IgD-negative memory B cell (primary cell): ENCODE measurements around the gene SLC4A4. TPM values are rescaled to one million over a fixed set of nuclear protein-coding genes. Genes with fewer than 3 reads are reported as not detected.

Experiments
- H3K27ac Mint-ChIP-seq, 3 donors: one replicate each; pipeline ENCODE4 v1.8.0; 2020 to 2022; ENCODE audit warnings: mild to moderate bottlenecking in 3 of 3, mixed read lengths in 3 of 3, moderate library complexity in 1 of 3
- H3K27me3 Mint-ChIP-seq: one replicate; pipeline ENCODE4 v1.8.0; 2021; ENCODE audit warnings: mixed read lengths
- H3K36me3 Mint-ChIP-seq: one replicate; pipeline ENCODE4 v1.8.0; 2020; ENCODE audit warnings: mild to moderate bottlenecking, mixed read lengths
- H3K4me1 Mint-ChIP-seq, 3 donors: one replicate each; pipeline ENCODE4 v1.8.0; 2020 to 2022; ENCODE audit warnings: mixed read lengths in 3 of 3, mild to moderate bottlenecking in 1 of 3
- H3K4me3 Mint-ChIP-seq, 4 donors: one replicate each; pipeline ENCODE4 v1.8.0; 2020 to 2022; ENCODE audit warnings: mild to moderate bottlenecking in 4 of 4, mixed read lengths in 4 of 4, moderate library complexity in 3 of 4
- H3K9me3 Mint-ChIP-seq, 3 donors: one replicate each; pipeline ENCODE4 v1.8.0; 2020 to 2021; ENCODE audit warnings: mixed read lengths in 3 of 3, mild to moderate bottlenecking in 1 of 3
- polyA plus RNA-seq: library from polyadenylated mRNA; unstranded; fragments of 300-500 nt; fragmentation: Illumina TruSeq; gene quantifications from one replicate; pipeline ENCODE4 v1.2.3, GENCODE V29; 2021

Gene SLC4A4
- polyA plus RNA-seq, 1 donor from 2014 or later = not detected

- Mint-ChIP-seq H3K27ac (no peak overlapping the region), H3K4me1 (no peaks in the 10 kb centered on the region), H3K36me3 (no peaks in the 10 kb centered on the region), H3K9me3 (no peaks in the 10 kb centered on the region), H3K27me3 (no peaks in the 10 kb centered on the region), H3K4me3 (no peak overlapping the region)
These were observed 210.8 kb downstream of the SLC4A4 start for GRCh38 chr4:71549516-71550160.

- no peaks in the 10 kb centered on the region for H3K27me3 Mint-ChIP-seq
- H3K9me3 Mint-ChIP-seq = no peaks in the 10 kb centered on the region
- no peak overlapping the region for H3K4me3 Mint-ChIP-seq
- no peaks in the 10 kb centered on the region for H3K4me1 Mint-ChIP-seq
- H3K27ac Mint-ChIP-seq = no peak overlapping the region
- no peaks in the 10 kb centered on the region for H3K36me3 Mint-ChIP-seq
These were observed 211.7 kb downstream of the SLC4A4 start for GRCh38 chr4:71550220-71551165.

- Mint-ChIP-seq H3K9me3 (no peaks in the 10 kb centered on the region), H3K27me3 (peaks cover 2% of the 10 kb centered on the region), H3K36me3 (no peaks in the 10 kb centered on the region), H3K4me3 (no peak overlapping the region), H3K27ac (no peak overlapping the region), H3K4me1 (no peaks in the 10 kb centered on the region)
These were observed 214.8 kb downstream of the SLC4A4 start for GRCh38 chr4:71553605-71554004.

- H3K9me3 Mint-ChIP-seq = no peaks in the 10 kb centered on the region
- no peak overlapping the region for H3K27ac Mint-ChIP-seq
- no peaks in the 10 kb centered on the region for H3K36me3 Mint-ChIP-seq
- no peaks in the 10 kb centered on the region for H3K4me1 Mint-ChIP-seq
- H3K4me3 Mint-ChIP-seq = no peak overlapping the region
- peaks cover 2% of the 10 kb centered on the region for H3K27me3 Mint-ChIP-seq
These were observed 215.2 kb downstream of the SLC4A4 start for GRCh38 chr4:71554025-71554424.

- no peaks in the 10 kb centered on the region for H3K9me3 Mint-ChIP-seq
- no peak overlapping the region for H3K4me3 Mint-ChIP-seq
- no peaks in the 10 kb centered on the region for H3K4me1 Mint-ChIP-seq
- peaks cover 2% of the 10 kb centered on the region for H3K27me3 Mint-ChIP-seq
- H3K27ac Mint-ChIP-seq = no peak overlapping the region
- no peaks in the 10 kb centered on the region for H3K36me3 Mint-ChIP-seq
These were observed 219.4 kb downstream of the SLC4A4 start for GRCh38 chr4:71558248-71558647.

GRCh38 chr4:71559957-71560571 is 221.2 kb downstream of the SLC4A4 start:
- H3K4me1 Mint-ChIP-seq = no peaks in the 10 kb centered on the region
- no peaks in the 10 kb centered on the region for H3K9me3 Mint-ChIP-seq
- H3K36me3 Mint-ChIP-seq = no peaks in the 10 kb centered on the region
- no peak overlapping the region for H3K27ac Mint-ChIP-seq
- peaks cover 2% of the 10 kb centered on the region for H3K27me3 Mint-ChIP-seq
- no peak overlapping the region for H3K4me3 Mint-ChIP-seq

- Mint-ChIP-seq H3K4me1 (no peaks in the 10 kb centered on the region), H3K36me3 (no peaks in the 10 kb centered on the region), H3K27me3 (peaks cover 2% of the 10 kb centered on the region), H3K4me3 (no peak overlapping the region), H3K27ac (no peak overlapping the region), H3K9me3 (no peaks in the 10 kb centered on the region)
These were observed 226.0 kb downstream of the SLC4A4 start for GRCh38 chr4:71564775-71565174.

- H3K27ac Mint-ChIP-seq = no peak overlapping the region
- H3K9me3 Mint-ChIP-seq = no peaks in the 10 kb centered on the region
- no peaks in the 10 kb centered on the region for H3K4me1 Mint-ChIP-seq
- no peaks in the 10 kb centered on the region for H3K36me3 Mint-ChIP-seq
- H3K4me3 Mint-ChIP-seq = no peak overlapping the region
- H3K27me3 Mint-ChIP-seq = peaks cover 2% of the 10 kb centered on the region
These were observed 228.0 kb downstream of the SLC4A4 start for GRCh38 chr4:71566856-71567255.

GRCh38 chr4:71568131-71568530 is 229.3 kb downstream of the SLC4A4 start:
- no peaks in the 10 kb centered on the region for H3K9me3 Mint-ChIP-seq
- H3K4me1 Mint-ChIP-seq = no peaks in the 10 kb centered on the region
- no peaks in the 10 kb centered on the region for H3K36me3 Mint-ChIP-seq
- H3K27me3 Mint-ChIP-seq = peaks cover 2% of the 10 kb centered on the region
- H3K4me3 Mint-ChIP-seq = no peak overlapping the region
- H3K27ac Mint-ChIP-seq = no peak overlapping the region

- peaks cover 2% of the 10 kb centered on the region for H3K27me3 Mint-ChIP-seq
- H3K4me3 Mint-ChIP-seq = no peak overlapping the region
- H3K36me3 Mint-ChIP-seq = no peaks in the 10 kb centered on the region
- no peaks in the 10 kb centered on the region for H3K4me1 Mint-ChIP-seq
- peaks cover 0 to 2% (median 0%) of the 10 kb centered on the region in 3 donors for H3K9me3 Mint-ChIP-seq
- H3K27ac Mint-ChIP-seq = no peak overlapping the region
These were observed 231.7 kb downstream of the SLC4A4 start for GRCh38 chr4:71570492-71570891.

GRCh38 chr4:71571346-71571745 is 232.5 kb downstream of the SLC4A4 start:
- Mint-ChIP-seq H3K27ac (no peak overlapping the region), H3K36me3 (no peaks in the 10 kb centered on the region), H3K27me3 (peaks cover 2% of the 10 kb centered on the region)

GRCh38 chr4:71583971-71584370 is 245.2 kb downstream of the SLC4A4 start:
- peaks cover 2% of the 10 kb centered on the region for H3K36me3 Mint-ChIP-seq
- H3K9me3 Mint-ChIP-seq = peaks cover 0 to 7% (median 7%) of the 10 kb centered on the region in 3 donors
- H3K27ac Mint-ChIP-seq = no peak overlapping the region
- no peaks in the 10 kb centered on the region for H3K4me1 Mint-ChIP-seq
- H3K27me3 Mint-ChIP-seq = no peaks in the 10 kb centered on the region
- H3K4me3 Mint-ChIP-seq = no peak overlapping the region

More at GRCh38 chr4:71571346-71571745, 232.5 kb downstream of the SLC4A4 start:
- Mint-ChIP-seq H3K4me1 (no peaks in the 10 kb centered on the region), H3K9me3 (peaks cover 0 to 2% (median 0%) of the 10 kb centered on the region in 3 donors), H3K4me3 (no peak overlapping the region)

- Mint-ChIP-seq H3K27me3 (no peaks in the 10 kb centered on the region), H3K36me3 (peaks cover 2% of the 10 kb centered on the region), H3K27ac (no peak overlapping the region), H3K4me1 (no peaks in the 10 kb centered on the region), H3K9me3 (peaks cover 0 to 11% (median 7%) of the 10 kb centered on the region in 3 donors), H3K4me3 (no peak overlapping the region)
These were observed 245.8 kb downstream of the SLC4A4 start for GRCh38 chr4:71584585-71584984.

- peaks cover 2% of the 10 kb centered on the region for H3K27me3 Mint-ChIP-seq
- H3K4me3 Mint-ChIP-seq = no peak overlapping the region
- H3K9me3 Mint-ChIP-seq = peaks cover 3 to 20% (median 7%) of the 10 kb centered on the region in 3 donors
- no peaks in the 10 kb centered on the region for H3K36me3 Mint-ChIP-seq
- no peak overlapping the region for H3K27ac Mint-ChIP-seq
- H3K4me1 Mint-ChIP-seq = no peaks in the 10 kb centered on the region
These were observed 247.4 kb downstream of the SLC4A4 start for GRCh38 chr4:71586087-71586763.

- no peak overlapping the region for H3K27ac Mint-ChIP-seq
- H3K9me3 Mint-ChIP-seq = peaks cover 3 to 13% (median 3%) of the 10 kb centered on the region in 3 donors
- H3K27me3 Mint-ChIP-seq = peaks cover 2% of the 10 kb centered on the region
- H3K4me1 Mint-ChIP-seq = no peaks in the 10 kb centered on the region
- H3K4me3 Mint-ChIP-seq = no peak overlapping the region
- H3K36me3 Mint-ChIP-seq = no peaks in the 10 kb centered on the region
These were observed 249.2 kb downstream of the SLC4A4 start for GRCh38 chr4:71587995-71588394.
